ENCODE measurements around the gene NR3C2.

The NR3C2 gene

DNA sequence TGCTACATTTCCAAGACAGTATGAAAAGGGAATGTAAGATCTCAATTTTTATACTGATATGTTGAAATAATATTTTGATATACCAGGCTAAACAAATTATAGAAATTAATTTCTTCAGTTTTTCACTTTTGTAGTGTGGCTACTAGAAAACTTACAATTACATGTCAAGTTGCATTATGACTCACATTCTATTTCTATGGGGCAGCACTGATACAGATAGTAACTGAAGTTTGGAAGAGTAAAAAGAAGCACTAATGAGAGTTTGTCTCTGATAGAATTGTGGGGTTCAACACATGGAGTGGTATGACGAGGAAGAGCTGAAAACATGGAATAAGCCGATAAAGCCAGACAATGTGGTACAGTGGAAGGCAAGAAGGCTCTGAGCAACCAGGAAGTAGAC is 95.6 kb downstream of the NR3C2 start:
- TF ChIP-seq, protein P1, sequence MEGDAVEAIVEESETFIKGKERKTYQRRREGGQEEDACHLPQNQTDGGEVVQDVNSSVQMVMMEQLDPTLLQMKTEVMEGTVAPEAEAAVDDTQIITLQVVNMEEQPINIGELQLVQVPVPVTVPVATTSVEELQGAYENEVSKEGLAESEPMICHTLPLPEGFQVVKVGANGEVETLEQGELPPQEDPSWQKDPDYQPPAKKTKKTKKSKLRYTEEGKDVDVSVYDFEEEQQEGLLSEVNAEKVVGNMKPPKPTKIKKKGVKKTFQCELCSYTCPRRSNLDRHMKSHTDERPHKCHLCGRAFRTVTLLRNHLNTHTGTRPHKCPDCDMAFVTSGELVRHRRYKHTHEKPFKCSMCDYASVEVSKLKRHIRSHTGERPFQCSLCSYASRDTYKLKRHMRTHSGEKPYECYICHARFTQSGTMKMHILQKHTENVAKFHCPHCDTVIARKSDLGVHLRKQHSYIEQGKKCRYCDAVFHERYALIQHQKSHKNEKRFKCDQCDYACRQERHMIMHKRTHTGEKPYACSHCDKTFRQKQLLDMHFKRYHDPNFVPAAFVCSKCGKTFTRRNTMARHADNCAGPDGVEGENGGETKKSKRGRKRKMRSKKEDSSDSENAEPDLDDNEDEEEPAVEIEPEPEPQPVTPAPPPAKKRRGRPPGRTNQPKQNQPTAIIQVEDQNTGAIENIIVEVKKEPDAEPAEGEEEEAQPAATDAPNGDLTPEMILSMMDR (conservative IDR thresholded peaks at IDR 0.05; ENCODE audit: control insufficient read depth, insufficient read depth, low read depth, low read length) = no peak
- no peak overlapping the region for H3K4me3 ChIP-seq (ENCODE audit: control insufficient read depth, low read depth, low read length)
- DNase-seq (ENCODE audit: low read depth) = no peak

DNA sequence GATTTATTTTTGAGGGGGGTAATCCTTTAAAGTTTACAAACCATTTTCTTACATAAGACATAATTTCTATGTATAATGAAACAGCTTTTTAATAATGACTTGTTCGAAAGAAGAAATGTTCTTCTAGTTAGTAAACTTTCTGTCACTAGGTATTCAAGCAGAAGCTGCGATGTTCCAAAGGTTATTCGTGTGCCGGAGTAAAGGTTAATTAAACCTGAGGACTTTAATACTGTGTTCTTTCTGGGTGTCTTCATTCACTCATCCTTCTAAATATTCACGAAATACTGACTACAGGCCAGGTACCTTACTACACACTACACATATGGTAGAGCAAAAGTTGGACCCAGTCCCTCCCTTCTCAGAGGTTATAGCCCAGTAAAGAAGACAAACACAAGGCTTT is 96.7 kb downstream of the NR3C2 start:
- TF ChIP-seq, protein P1 (conservative IDR thresholded peaks at IDR 0.05; ENCODE audit: control insufficient read depth, insufficient read depth, low read depth, low read length) = no peak
- DNase-seq (ENCODE audit: low read depth) = no peak

DNA sequence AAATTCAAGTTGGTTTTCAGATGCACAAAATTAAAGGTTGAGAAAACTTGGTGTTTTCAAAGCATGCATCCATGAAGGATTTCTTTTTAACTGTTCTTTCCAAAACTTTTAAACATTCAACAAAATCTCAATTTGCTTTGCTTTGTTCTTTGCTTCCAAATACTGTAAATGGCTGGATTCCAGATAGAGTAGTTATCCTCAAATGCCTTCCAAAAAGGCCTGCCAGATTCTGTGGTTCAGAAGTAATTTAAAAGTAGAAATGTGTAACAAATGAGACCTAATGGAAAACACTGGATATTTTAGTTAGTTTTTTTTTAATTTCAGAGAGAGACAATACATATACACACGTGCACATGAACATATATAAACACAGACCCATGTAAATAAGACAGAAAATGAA is 97.3 kb downstream of the NR3C2 start:
- H3K4me3 ChIP-seq (ENCODE audit: control insufficient read depth, low read depth, low read length) = no peak overlapping the region
- DNase-seq (ENCODE audit: low read depth) = no peak
- TF ChIP-seq, protein P1 (conservative IDR thresholded peaks at IDR 0.05; ENCODE audit: control insufficient read depth, insufficient read depth, low read depth, low read length) = no peak

More for the DNA sequence above, 96.7 kb downstream of the NR3C2 start:
- H3K4me3 ChIP-seq (ENCODE audit: control insufficient read depth, low read depth, low read length) = no peak overlapping the region

DNA sequence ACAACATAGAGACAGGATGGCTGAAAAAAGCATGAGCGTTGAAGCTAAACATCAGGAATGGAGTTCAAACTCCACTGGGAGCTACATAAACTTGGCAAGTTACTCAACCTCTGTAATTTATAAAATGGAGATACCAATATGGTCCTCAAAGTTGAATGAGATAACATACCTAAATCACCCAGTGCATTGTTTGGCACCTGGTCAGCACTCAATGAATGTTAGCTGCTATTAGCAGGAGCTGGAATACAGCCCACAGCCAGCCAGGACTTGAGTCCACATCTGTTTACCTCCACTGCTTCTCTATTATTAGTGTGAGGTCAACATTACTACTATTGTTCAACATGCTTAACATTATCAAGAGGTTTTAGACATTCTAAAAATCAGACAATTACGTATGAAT is 97.9 kb downstream of the NR3C2 start:
- H3K4me3 ChIP-seq (ENCODE audit: control insufficient read depth, low read depth, low read length) = no peak overlapping the region
- DNase-seq (ENCODE audit: low read depth) = no peak
- TF ChIP-seq, protein P1 (conservative IDR thresholded peaks at IDR 0.05; ENCODE audit: control insufficient read depth, insufficient read depth, low read depth, low read length) = no peak

DNA sequence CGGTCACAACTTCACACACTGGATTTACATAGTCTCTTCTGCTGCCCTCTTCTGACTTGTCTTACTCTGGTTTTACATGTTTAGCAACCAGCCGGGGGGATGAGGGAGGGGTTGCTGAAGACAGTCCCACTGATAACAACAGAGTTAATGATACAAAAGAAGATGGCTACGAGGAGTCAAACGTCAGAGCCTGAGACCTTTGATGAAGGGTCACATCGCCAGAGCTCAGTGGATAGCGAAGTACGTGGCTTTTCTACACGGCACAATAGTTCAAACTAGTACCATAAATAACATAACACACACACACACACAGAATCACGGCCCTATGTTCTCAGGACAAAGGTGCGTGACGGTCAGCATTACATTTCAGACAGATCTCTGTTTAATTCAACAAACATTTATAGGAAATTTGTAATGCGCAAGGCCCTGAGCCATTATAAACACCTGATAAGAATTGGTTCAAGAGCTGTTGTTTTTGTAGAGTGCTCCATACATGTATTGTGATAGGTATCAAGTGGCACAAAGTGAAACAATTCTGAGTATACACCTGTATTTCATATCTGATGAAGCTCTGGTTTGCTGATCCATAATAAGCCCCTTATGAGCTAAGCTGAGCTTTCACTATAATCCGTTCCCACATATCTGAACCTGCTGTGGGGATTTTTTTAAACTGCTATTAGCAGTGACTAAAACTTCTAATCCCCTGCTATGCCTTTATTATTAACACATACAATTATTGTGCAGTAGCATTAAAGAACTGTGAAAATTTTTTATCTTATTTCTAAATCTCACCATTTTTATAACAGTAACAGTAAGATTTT is 100.0 kb downstream of the NR3C2 start:
- TF ChIP-seq, protein P1 (conservative IDR thresholded peaks at IDR 0.05; ENCODE audit: control insufficient read depth, insufficient read depth, low read depth, low read length) = no peak
- no peak overlapping the region for H3K4me3 ChIP-seq (ENCODE audit: control insufficient read depth, low read depth, low read length)
- no peak for DNase-seq (ENCODE audit: low read depth)

DNA sequence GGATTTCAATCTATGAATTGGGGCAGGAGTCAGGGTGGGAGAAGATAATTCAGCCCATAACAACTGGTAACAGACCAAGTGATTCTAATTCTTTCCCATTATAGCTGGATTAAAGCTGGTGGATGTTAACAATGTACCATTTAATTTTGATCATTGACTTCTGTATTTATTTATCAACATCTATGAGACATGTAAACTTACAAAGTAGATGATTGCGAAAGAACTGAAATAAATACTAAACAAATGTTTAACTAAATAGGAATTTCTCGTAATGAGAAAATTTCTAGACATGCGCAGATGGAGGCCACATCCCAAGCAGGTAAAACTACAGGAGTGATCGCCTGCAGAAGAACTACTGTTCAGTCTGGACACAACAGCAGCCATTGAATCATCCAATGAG is 107.1 kb downstream of the NR3C2 start:
- H3K4me3 ChIP-seq (ENCODE audit: control insufficient read depth, low read depth, low read length) = no peak overlapping the region
- DNase-seq (ENCODE audit: low read depth) = no peak
- TF ChIP-seq, protein P1 (conservative IDR thresholded peaks at IDR 0.05; ENCODE audit: control insufficient read depth, insufficient read depth, low read depth, low read length) = no peak
